B cell (primary cell): ENCODE measurements around the gene TRPM2. TPM values are rescaled to one million over a fixed set of nuclear protein-coding genes. Genes with fewer than 3 reads are reported as not detected.

ENCODE experiments used
- ATAC-seq: fragments of 200-7000 bp; cut with Tn5 transposase; one replicate; pipeline ENCODE4 v1.10.0; 2021; ENCODE audit warnings: low read depth, mild to moderate bottlenecking, moderate number of reproducible peaks, moderate library complexity
- CTCF ChIA-PET: fragments of 350-600 bp; sonication (Branson Sonifier 250); formaldehyde crosslinking; loops from one replicate; lab custom pipeline; 2021; ENCODE audit warnings: antibody characterized with exemption, inconsistent platforms; lab: Charles Lee
- POLR2A ChIA-PET: fragments of 350-600 bp; sonication (Branson Sonifier 250); formaldehyde crosslinking; loops from one replicate; lab custom pipeline; 2021; ENCODE audit warnings: antibody characterized with exemption; lab: Charles Lee
- DNase-seq: peaks from one replicate; pipeline ENCODE4 v3.0.0; 2013
- H2AFZ ChIP-seq: 2 replicates; pipeline ENCODE4 v1.6.1; 2012; ENCODE audit warnings: mild to moderate bottlenecking, low read depth, low read length; ENCODE audit not compliant: insufficient read depth, poor library complexity, severe bottlenecking
- H3K27ac ChIP-seq, 2 donors: 1 replicate in 1 of 2; 2 replicates in 1 of 2; pipeline ENCODE4 v1.5.1; 2012 to 2013; ENCODE audit warnings: low read length in 2 of 2, mild to moderate bottlenecking in 2 of 2, moderate library complexity in 1 of 2
- H3K27me3 ChIP-seq, 4 experiments: fragments of 200-600 bp in 1 of 4; sonication (generic) in 1 of 4; replicated peaks in 1 of 4; 1 replicate in 2 of 4; 2 replicates in 2 of 4; pipeline versions ENCODE4 v1.6.1 to v1.7.0; 2013 to 2016; ENCODE audit warnings: low read length in 3 of 4, mild to moderate bottlenecking in 2 of 4, mixed read lengths in 1 of 4, moderate library complexity in 1 of 4; ENCODE audit not compliant: insufficient read depth in 4 of 4, control insufficient read depth in 3 of 4; ENCODE audit errors: control extremely low read depth in 1 of 4
- H3K36me3 ChIP-seq, 2 experiments: replicated peaks in 1 of 2; 1 replicate in 1 of 2; 2 replicates in 1 of 2; pipeline versions ENCODE4 v1.6.1 to v1.7.1; 2013; ENCODE audit warnings: low read length in 1 of 2; ENCODE audit not compliant: insufficient read depth in 2 of 2, control insufficient read depth in 1 of 2; ENCODE audit errors: control extremely low read depth in 1 of 2, extremely low read depth in 1 of 2
- H3K4me1 ChIP-seq, 2 donors: fragments of 200-600 bp in 1 of 2; sonication (generic) in 1 of 2; 1 replicate in 1 of 2; 2 replicates in 1 of 2; pipeline versions ENCODE4 v1.5.1 to v1.6.1; 2013 to 2017; ENCODE audit warnings: low read length in 2 of 2; ENCODE audit not compliant: control insufficient read depth in 2 of 2, insufficient read depth in 2 of 2
- H3K4me2 ChIP-seq: replicated peaks from 2 replicates; pipeline ENCODE3; 2012; ENCODE audit warnings: mild to moderate bottlenecking, low read depth, low read length; ENCODE audit not compliant: poor library complexity, severe bottlenecking
- H3K4me3 ChIP-seq, 5 experiments: fragments of 200-600 bp in 1 of 5; sonication (generic) in 1 of 5; 1 replicate in 3 of 5; 2 replicates in 2 of 5; pipeline versions ENCODE4 v1.5.1 to v1.7.0; 2011 to 2016; ENCODE audit warnings: low read length in 4 of 5, mild to moderate bottlenecking in 4 of 5, low read depth in 2 of 5, control low read depth in 1 of 5, moderate library complexity in 1 of 5; ENCODE audit not compliant: insufficient read depth in 1 of 5; ENCODE audit errors: control extremely low read depth in 1 of 5, extremely low read depth in 1 of 5
- H3K79me2 ChIP-seq: fragments of 200-600 bp; sonication (generic); one replicate; pipeline ENCODE4 v1.6.0; 2016; ENCODE audit warnings: low read length; ENCODE audit not compliant: control insufficient read depth, insufficient read depth
- H3K9ac ChIP-seq: fragments of 200-600 bp; sonication (generic); 2 replicates; pipeline ENCODE4 v1.6.1; 2017; ENCODE audit warnings: mild to moderate bottlenecking, low read length, moderate library complexity
- H3K9me3 ChIP-seq, 3 donors: one replicate each; pipeline versions ENCODE4 v1.6.1 to v1.7.1; 2013; ENCODE audit warnings: low read length in 2 of 3; ENCODE audit not compliant: control insufficient read depth in 2 of 3, insufficient read depth in 1 of 3; ENCODE audit errors: control extremely low read depth in 1 of 3
- H4K20me1 ChIP-seq: 2 replicates; pipeline ENCODE4 v1.6.0; 2012; ENCODE audit warnings: mild to moderate bottlenecking, low read length; ENCODE audit not compliant: insufficient read depth, control insufficient read depth, poor library complexity, severe bottlenecking
- H3K27ac Mint-ChIP-seq: one replicate; pipeline ENCODE4 v1.8.0; 2021; ENCODE audit warnings: mixed read lengths
- H3K27me3 Mint-ChIP-seq: one replicate; pipeline ENCODE4 v1.8.0; 2021; ENCODE audit warnings: mixed read lengths
- H3K4me1 Mint-ChIP-seq: one replicate; pipeline ENCODE4 v1.8.0; 2021; ENCODE audit warnings: mixed read lengths
- H3K4me3 Mint-ChIP-seq: one replicate; pipeline ENCODE4 v1.8.0; 2021; ENCODE audit warnings: mixed read lengths
- H3K9me3 Mint-ChIP-seq: one replicate; pipeline ENCODE4 v1.8.0; 2022; ENCODE audit warnings: mixed read lengths; ENCODE audit not compliant: insufficient read depth
- EZH2 ChIP-seq: IDR thresholded peaks from 2 replicates; pipeline ENCODE4 v1.6.1; 2012; ENCODE audit warnings: borderline replicate concordance, low read depth, mild to moderate bottlenecking, moderate library complexity, low read length; ENCODE audit not compliant: insufficient read depth, poor library complexity, severe bottlenecking
- WGBS: methylation state at CpG from one replicate; pipeline ENCODE4 v1.1.5; 2013; ENCODE audit warnings: missing lambda C conversion rate; ENCODE audit not compliant: insufficient coverage; 5-methylcytosine and 5-hydroxymethylcytosine counted together
- intact Hi-C: fragments of 100-400 bp; cut with micrococcal nuclease; formaldehyde crosslinking; loops from one replicate; pipeline ENCODE4 v1.10.0; 2022
- polyA plus RNA-seq: library from polyadenylated mRNA; depleted of rRNA; stranded (reverse); fragments of >200 nt; gene quantifications from 2 replicates; pipeline ENCODE4 v1.2.3, GENCODE V29; 2012
- total RNA-seq, 2 donors: library from RNA; stranded (reverse); fragments of 120-200 nt in 1 of 2; gene quantifications; 1 replicate in 1 of 2; 2 replicates in 1 of 2; pipeline versions ENCODE4 v1.2.3 to v1.2.4, GENCODE V29; 2013 to 2022
- TF ChIP-seq, protein P1 (sequence below): fragments of 200-600 bp; IDR thresholded peaks from one replicate; pipeline ENCODE4 v1.8.0; 2022; ENCODE audit warnings: antibody characterized with exemption, mild to moderate bottlenecking

Gene TRPM2
- total and polyA plus RNA-seq, 2 donors (not counting 1 experiment from before 2014, with no cell fraction given), result 1.6 to 8.4 TPM

DNA sequence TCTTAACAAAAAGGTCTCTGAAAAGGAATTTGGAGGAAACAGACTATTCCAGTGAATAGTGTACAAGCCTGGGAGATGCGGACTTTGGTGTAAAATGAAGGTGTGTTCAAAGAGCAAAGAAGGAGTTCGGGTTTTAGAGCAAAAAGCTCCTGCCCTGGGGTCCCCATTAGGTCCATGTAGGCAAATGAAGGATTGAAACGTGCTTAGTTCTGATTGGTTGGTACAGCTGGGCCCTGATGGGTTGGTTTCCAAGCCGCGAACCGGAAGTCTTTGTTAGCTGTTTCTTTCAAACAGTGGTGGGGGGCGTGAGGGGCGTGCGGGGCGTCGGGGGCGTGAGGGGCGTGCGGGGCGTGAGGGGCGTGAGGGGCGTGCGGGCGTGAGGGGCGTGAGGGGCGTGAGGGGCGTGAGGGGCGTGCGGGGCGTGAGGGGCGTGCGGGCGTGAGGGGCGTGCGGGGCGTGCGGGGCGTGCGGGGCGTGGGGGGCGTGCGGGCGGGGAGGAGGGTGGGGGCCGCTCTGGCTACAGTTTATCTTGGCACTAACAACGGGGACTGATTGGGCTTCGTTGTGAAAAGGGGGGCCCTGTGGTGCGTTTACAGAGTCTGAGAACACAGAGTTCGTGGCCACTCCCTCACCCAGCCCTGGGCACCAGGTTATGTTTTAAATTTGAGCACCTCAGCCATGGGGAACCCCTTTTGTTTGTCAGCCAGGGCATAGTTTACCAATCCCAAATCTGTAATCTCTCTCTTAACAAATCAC is 131.3 kb downstream of the TRPM2 start:
- no peak overlapping the region for H3K9ac ChIP-seq
- peaks cover under 1% of the 10 kb centered on the region for H3K4me1 Mint-ChIP-seq
- WGBS, result 90% methylated on average over 4 of the region's 43 CpGs
- peaks cover 0 to under 1% of the 10 kb centered on the region in 2 donors for H3K4me1 ChIP-seq
- no peak overlapping the region for H3K27ac ChIP-seq
- H3K27ac Mint-ChIP-seq, result no peak overlapping the region
- TF ChIP-seq EZH2, result no peak
- TF ChIP-seq, protein P1, sequence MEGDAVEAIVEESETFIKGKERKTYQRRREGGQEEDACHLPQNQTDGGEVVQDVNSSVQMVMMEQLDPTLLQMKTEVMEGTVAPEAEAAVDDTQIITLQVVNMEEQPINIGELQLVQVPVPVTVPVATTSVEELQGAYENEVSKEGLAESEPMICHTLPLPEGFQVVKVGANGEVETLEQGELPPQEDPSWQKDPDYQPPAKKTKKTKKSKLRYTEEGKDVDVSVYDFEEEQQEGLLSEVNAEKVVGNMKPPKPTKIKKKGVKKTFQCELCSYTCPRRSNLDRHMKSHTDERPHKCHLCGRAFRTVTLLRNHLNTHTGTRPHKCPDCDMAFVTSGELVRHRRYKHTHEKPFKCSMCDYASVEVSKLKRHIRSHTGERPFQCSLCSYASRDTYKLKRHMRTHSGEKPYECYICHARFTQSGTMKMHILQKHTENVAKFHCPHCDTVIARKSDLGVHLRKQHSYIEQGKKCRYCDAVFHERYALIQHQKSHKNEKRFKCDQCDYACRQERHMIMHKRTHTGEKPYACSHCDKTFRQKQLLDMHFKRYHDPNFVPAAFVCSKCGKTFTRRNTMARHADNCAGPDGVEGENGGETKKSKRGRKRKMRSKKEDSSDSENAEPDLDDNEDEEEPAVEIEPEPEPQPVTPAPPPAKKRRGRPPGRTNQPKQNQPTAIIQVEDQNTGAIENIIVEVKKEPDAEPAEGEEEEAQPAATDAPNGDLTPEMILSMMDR, result no peak
- ChIA-PET POLR2A (no interaction called here), CTCF (no interaction called here)
- no peak overlapping the region for H3K4me3 ChIP-seq
- H3K4me3 Mint-ChIP-seq, result peak overlapping the region; percentile 55
- H3K27me3 ChIP-seq, result peaks cover 0 to 11% (median 0%) of the 10 kb centered on the region in 4 experiments
- peaks cover 13% of the 10 kb centered on the region for H3K27me3 Mint-ChIP-seq
- DNase-seq (no peak), ATAC-seq (no peak)
- H4K20me1 ChIP-seq, result no peaks in the 10 kb centered on the region
- intact Hi-C loops, result loop anchor here (10.0 kb wide), 2 partner anchors 130 to 670 kb away; partner anchors contain the start of gene TRPM2
- no peak overlapping the region for H3K4me2 ChIP-seq
- H3K36me3 ChIP-seq, result no peaks in the 10 kb centered on the region
- H3K9me3 Mint-ChIP-seq, result no peaks in the 10 kb centered on the region
- H3K79me2 ChIP-seq, result no peaks in the 10 kb centered on the region
- H2AFZ ChIP-seq, result no peak overlapping the region
- peaks cover 3 to 8% (median 5%) of the 10 kb centered on the region in 3 donors for H3K9me3 ChIP-seq

DNA sequence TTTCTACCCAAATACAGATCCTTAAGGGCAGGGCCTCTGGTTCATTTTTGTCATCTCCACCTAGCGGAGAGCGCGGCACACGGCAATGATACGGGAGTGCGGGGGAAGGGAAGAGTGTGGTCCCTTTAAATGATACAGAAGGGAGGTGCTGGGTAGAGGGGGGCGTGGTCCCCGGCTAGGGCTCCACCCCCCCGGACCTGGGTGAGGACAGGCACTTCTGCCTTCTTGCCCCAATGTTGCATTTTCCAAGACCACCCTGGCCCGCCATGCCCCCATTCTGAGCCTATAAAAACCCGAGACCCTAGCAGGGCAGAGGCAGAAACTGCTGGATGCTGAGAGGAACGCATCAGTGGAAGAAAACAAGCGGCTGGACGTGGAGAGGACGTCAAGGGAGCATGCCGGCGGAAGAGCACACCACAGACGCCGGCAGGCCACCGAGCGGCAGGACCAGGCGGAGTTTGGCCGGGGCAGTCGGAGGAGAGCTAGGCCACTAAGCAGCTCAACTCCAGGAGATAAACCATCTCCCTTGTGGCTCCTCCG is 131.9 kb downstream of the TRPM2 start:
- Histone ChIP-seq H3K27ac (no peak overlapping the region), H2AFZ (no peak overlapping the region), H3K9ac (peak overlapping the region; percentile 47), H3K36me3 (no peaks in the 10 kb centered on the region), H3K79me2 (no peaks in the 10 kb centered on the region), H3K4me3 (peak overlapping the region in 3 of 5 experiments; percentile 38 to 55 (median 39)), H3K9me3 (peaks cover 3 to 8% (median 5%) of the 10 kb centered on the region in 3 donors), H4K20me1 (no peaks in the 10 kb centered on the region), H3K4me1 (no peaks in the 10 kb centered on the region), H3K4me2 (peak overlapping the region; percentile 53), H3K27me3 (peaks cover 0 to 11% (median 0%) of the 10 kb centered on the region in 4 experiments)
- Mint-ChIP-seq H3K27ac (no peak overlapping the region), H3K4me3 (peak overlapping the region; percentile 55), H3K4me1 (no peaks in the 10 kb centered on the region), H3K9me3 (no peaks in the 10 kb centered on the region), H3K27me3 (peaks cover 18% of the 10 kb centered on the region)
- CTCF ChIA-PET, result no interaction called here
- peak; percentile 43 for ATAC-seq
- peak; percentile 61 for DNase-seq
- POLR2A ChIA-PET, result interaction anchor here (0.6 kb wide), 1 partner anchor 123 kb away, joined by 5 read pairs; no protein-coding TSS in a partner anchor
- 71% methylated on average over 19 of the region's 25 CpGs for WGBS
- TF ChIP-seq, protein P1, result no peak
- TF ChIP-seq EZH2, result no peak
- intact Hi-C loops, result loop anchor here (10.0 kb wide), 2 partner anchors 131 to 671 kb away; partner anchors contain the start of gene TRPM2
